ENCODE results near the gene ADCY2.

GRCh38 chr5:7825630-7826029, 429.7 kb downstream of the ADCY2 start:
- no peak for TF ChIP-seq POLR2A (IDR thresholded peaks at IDR 0.05; ENCODE audit: low read length)
- no peak for TF ChIP-seq GATA1 (IDR thresholded peaks at IDR 0.05; ENCODE audit: low read depth, low read length)
